VCaP (cell line): ENCODE measurements around the gene LRRC45.

Source experiments
- H3K27ac ChIP-seq: fragments of 450-650 bp; 2 replicates; pipeline ENCODE4 v1.5.1; 2017
- CTCF ChIP-seq: fragments of 450-650 bp; conservative IDR thresholded peaks from 2 replicates; pipeline ENCODE4 v1.5.1; 2017; ENCODE audit warnings: mild to moderate bottlenecking, moderate library complexity

The LRRC45 gene

GRCh38 chr17:82043507-82043906 lies 20.4 kb downstream of the LRRC45 start:
- no peak overlapping the region for H3K27ac ChIP-seq
- no peak for TF ChIP-seq CTCF

GRCh38 chr17:82045936-82046484 lies 22.9 kb downstream of the LRRC45 start:
- TF ChIP-seq CTCF, result no peak
- H3K27ac ChIP-seq, result no peak overlapping the region

GRCh38 chr17:82046903-82047302 lies 23.8 kb downstream of the LRRC45 start:
- H3K27ac ChIP-seq, result no peak overlapping the region
- no peak for TF ChIP-seq CTCF

GRCh38 chr17:82047379-82047778 lies 24.3 kb downstream of the LRRC45 start:
- H3K27ac ChIP-seq, result no peak overlapping the region
- TF ChIP-seq CTCF, result no peak

GRCh38 chr17:82047914-82048570 lies 24.9 kb downstream of the LRRC45 start:
- no peak overlapping the region for H3K27ac ChIP-seq
- TF ChIP-seq CTCF, result no peak

- H3K27ac ChIP-seq, result no peak overlapping the region
- no peak for TF ChIP-seq CTCF
These were observed 25.5 kb downstream of the LRRC45 start for GRCh38 chr17:82048571-82048971.

GRCh38 chr17:82049106-82049505 lies 26.0 kb downstream of the LRRC45 start:
- TF ChIP-seq CTCF, result no peak
- H3K27ac ChIP-seq, result no peak overlapping the region
